ENCODE results near the gene PDHX.
"Not testable (repeated sequence)": the region's sequence is repeated elsewhere in the genome, so short reads cannot be mapped to it uniquely, and the experiment has no call there.

Gene PDHX

GRCh38 chr11:35023940-35024339 lies 107.5 kb downstream of the PDHX start:
- DNase-seq: not testable (repeated sequence)

DNA sequence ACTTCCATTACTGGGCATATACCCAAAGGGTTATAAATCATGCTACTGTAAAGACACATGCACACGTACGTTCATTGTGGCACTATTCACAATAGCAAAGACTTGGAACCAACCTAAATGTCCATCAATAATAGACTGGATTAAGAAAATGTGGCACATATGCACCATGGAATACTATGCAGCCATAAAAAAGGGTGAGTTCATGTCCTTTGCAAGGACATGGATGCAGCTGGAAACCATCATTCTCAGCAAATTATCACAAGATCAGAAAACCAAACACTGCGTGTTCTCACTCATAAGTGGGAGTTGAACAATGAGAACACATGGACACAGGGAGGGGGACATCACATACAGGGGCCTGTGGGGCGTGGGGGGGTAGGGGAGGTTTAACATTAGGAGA lies 111.6 kb downstream of the PDHX start:
- not testable (repeated sequence) for DNase-seq

DNA sequence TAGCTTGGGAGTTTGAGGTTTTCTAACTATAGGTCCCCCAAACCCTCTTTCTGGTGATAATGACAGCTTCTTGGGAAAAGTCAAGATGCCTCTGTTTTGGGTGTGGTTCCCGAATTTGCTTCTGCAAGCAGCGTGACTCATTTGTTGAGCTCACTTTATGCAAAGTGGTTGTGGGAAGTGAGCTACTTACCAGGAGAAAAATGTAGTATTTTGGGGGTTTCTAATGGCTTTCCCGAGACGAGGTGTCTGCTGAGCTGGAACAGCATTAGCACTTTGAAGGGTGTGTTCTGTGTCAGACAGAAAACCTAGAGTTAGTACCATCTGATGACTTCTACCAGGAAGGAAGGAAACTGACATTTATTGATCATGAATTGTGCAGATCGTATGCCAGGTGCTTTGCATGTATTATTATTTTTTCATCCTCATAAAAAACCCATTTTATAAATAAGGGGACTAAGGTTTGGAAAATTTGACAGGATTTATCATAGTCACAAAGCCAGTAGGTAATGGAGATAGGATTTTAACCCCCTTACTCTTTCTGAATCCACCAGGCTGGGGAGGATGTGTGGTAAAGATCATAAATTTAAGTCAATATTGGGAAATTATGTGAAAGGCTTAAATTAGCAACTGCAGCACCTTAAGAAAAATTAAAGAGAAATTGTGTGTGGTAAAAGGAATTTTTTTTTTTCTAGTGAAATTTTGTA lies 113.7 kb downstream of the PDHX start:
- DNase-seq: peak; percentile 52

- peak; percentile 57 for DNase-seq
These were observed 114.3 kb downstream of the PDHX start for GRCh38 chr11:35030716-35031213.

DNA sequence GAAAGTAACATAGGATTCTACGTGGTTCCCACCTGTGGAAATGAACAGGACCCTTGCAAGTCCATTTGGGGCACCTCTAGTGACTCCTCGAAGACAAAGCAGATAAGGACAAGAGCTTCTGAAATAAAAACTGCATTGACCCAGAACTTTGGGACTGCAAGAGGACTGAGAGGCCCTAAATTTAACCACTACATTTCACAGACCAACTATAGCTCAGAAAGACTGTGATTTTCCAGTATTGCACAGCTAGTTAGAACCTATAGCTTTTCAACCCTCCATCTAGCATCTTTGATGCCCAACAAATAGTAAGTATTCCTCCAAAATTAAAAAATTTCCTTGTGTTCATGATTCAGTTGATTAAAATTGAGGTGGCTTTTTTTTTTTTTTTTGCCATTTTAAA lies 114.9 kb downstream of the PDHX start:
- no peak for DNase-seq

DNA sequence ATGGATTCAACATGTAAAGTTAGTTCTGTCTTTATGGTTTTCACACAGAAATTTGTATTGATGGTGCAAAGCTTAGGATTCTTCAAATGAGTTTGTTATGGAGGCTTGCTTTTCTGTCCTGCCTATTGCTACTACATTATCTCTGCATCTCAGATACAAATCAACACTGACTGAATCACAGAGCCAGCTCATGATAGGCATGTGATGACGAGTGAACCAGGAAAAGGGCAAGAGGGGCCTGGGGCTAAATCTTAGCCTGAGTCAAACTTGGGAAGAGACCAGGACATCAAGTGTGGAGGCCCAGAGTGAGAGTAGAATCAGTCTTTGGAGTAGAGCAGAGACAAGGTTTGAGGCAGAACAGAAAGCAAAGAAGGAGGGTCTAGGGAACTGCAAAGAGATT lies 115.4 kb downstream of the PDHX start:
- no peak for DNase-seq

- no peak for DNase-seq
These were observed 116.6 kb downstream of the PDHX start for GRCh38 chr11:35033011-35033410.

GRCh38 chr11:35034401-35034800 lies 118.0 kb downstream of the PDHX start:
- DNase-seq: no peak

- DNase-seq: no peak
These were observed 119.5 kb downstream of the PDHX start for GRCh38 chr11:35035894-35036408.

DNA sequence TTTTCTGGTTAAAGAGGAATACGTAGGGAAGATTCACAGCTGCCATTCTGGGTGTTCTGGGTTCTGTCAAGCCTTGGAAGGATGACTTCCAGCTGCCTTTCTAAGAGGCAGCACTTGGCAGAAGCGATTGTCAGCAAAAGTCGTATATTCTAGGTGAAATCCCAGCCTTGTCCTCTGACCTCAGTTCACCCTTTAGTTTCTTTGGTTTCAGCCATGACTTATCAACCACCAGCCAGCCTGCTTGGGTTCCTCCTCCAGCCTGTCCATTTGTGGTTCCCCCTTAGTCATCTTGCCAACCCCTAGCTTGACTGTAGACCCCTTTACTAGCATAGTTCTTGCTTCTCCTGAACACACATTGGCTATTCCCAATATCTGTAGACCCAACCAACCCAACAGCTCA lies 120.2 kb downstream of the PDHX start:
- DNase-seq: no peak

- DNase-seq: no peak
These were observed 122.0 kb downstream of the PDHX start for GRCh38 chr11:35038211-35038928.

- DNase-seq: no peak
These were observed 122.7 kb downstream of the PDHX start for GRCh38 chr11:35039076-35039475.

DNA sequence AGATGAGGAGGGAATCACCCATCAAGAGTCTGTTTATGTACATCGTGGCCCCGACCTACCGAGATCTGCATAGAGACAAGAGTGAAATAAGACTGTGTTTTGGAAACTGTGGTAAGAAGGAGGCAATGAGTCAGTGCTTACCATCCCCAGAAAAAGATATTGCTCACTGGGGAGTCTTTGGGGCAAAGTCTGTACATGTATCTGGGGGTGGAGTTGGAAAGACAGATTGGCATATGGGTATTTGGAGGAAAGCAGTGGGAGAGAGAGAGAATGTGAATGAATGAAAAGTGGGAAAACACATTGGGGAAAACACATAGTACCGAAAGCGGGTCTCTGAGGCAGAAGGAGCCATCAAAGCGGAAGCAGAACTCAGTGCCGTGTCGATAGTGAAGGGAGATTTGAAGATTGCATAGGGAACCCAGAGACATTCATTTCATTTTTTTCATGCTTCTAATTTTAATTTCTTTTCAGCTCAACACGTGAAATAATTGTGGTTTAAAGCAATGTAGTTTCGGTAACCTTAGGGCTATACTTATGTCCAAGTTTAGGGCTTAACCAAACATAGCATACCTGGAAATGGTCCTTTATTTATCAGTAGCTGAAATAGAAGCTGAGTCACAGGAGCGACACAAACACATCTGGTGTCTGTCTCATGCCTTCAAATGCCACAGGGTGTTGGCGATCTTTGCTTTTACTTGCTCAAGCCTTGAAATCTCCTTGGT lies 124.0 kb downstream of the PDHX start:
- peak; percentile 72 for DNase-seq

DNA sequence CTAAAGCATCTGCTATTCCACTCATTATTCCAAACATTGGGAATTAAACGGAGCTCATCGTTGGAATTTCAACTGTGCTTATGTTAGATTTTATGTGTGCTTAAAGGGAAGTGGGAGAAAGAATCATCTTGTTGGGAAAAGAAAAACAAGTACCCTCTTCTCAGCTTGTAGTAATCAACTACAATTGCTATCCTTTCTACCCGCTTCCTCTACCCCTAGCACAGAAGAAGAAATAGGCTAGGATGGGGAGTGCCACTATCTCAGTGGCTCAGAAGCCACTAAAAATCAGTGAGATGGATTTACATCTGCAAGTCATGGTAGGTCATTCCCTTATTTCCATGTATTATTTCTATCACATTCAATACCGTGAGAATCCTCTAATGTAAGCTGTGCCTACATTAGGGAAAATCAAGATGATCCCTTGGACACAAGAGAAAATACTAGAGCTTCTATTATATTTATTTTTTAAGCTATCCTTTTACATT lies 124.7 kb downstream of the PDHX start:
- no peak for DNase-seq

DNA sequence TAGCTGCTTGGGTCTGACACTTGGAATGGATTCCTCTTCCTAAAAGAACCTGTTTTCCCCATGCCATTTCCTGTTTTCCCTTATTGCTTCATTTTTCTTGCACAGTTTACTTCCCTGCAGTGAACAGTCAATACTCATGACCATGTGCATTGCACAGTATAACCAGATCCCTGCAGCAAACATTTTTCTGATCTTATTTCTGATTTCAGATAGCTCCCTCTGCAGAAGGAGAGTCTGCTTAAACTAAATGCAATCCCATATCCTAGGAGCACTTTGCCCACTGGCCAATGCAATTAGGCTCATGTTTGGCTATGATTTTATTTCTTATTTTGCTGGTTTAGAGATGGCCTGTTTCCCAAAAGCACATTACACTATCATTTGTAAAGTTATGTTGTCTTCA lies 125.8 kb downstream of the PDHX start:
- DNase-seq: no peak

GRCh38 chr11:35042913-35043312 lies 126.5 kb downstream of the PDHX start:
- DNase-seq: no peak

DNA sequence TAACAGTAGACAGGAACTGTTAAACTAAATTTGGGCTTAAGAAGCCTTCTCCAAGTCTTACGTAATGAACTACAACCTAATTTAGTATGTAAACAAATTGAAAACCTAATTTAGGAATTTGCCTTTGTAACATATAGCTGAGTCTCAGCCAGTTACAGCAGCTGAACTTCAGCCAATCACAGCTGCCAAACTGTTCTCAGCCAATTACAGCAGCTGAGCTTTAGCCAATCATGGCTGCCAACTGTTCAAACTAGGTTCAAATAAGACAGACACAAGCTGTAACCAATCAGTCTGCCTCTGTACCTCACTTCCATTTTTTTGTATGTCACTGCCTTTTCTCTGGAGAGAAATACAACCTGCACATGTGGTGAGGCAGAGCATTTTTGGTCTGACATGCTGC lies 127.5 kb downstream of the PDHX start:
- no peak for DNase-seq

DNA sequence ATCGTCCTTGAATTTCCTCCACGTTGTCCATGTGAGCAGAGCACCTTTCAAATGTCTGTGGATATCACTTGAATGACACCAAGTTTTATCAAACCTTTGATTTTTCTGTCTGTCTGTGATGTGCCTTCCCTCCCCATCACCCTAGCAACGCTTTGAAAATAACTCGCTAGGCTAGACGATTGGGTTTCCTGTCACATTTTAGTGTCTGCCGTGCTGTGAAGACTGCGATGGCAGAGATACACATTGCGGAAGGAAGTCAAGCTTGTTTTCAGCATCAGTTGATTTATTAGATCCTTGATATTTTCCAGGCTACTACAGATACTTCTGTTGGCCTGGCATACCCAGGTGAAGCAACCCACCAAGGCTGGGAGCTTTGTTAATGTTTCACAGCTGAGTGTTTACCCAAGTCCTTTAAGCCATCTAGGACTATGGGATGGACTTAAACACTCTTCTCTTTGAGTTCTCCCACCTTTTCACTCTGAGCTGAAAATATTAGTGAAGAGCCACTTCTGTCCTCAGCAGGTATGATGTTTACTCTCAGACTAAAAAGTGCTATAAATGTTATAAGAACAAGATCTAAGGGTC lies 128.9 kb downstream of the PDHX start:
- DNase-seq: peak; percentile 79
